K562 (cell line): Measurements from ENCODE around the gene TRIM4. TPM values are rescaled to one million over a fixed set of nuclear protein-coding genes. Genes with fewer than 3 reads are reported as not detected.

Source experiments
- ATAC-seq: fragments of 200-7000 bp; cut with Tn5 transposase; 3 replicates; pipeline ENCODE4 v1.9.1; 2020; ENCODE audit warnings: moderate library complexity
- BruUV-seq: library from RNA; stranded (reverse); fragments of 400-500 nt; replicated peaks from 2 replicates; lab custom pipeline; 2021; lab: Mats Ljungman, UMichigan
- CTCF ChIA-PET: fragments of 300-600 bp; formaldehyde crosslinking; extraction: SDS; loops from one replicate; lab custom pipeline; 2021; ENCODE audit warnings: low intra/inter-chr PET ratio; lab: Yijun Ruan, JAX
- POLR2A ChIA-PET: fragments of 300-600, 350-650 bp; sonication (Branson Sonifier 250); formaldehyde crosslinking; extraction: SDS; loops from one replicate; lab custom pipeline; 2021; ENCODE audit warnings: antibody characterized with exemption, inconsistent platforms; lab: Yijun Ruan, JAX
- DNase-seq, 4 experiments: peaks; one replicate each; pipeline versions ENCODE4 v3.0.0 to v3.0.0-alpha.2; 2011 to 2018; ENCODE audit warnings: low spot score in 3 of 4, mixed read lengths in 3 of 4; ENCODE audit errors: extremely low read depth in 1 of 4
- FAIRE-seq: peaks from 2 replicates; lab custom pipeline; 2011; peaks lifted over from hg19 to GRCh38; lab: Jason Lieb, UNC
- H2AFZ ChIP-seq: 2 replicates; pipeline ENCODE4 v1.6.0; 2011; ENCODE audit warnings: low read depth, low read length, control low read depth, inconsistent platforms
- H3K27ac ChIP-seq: fragments of 200-600 bp; 3 replicates; pipeline ENCODE4 v1.8.0; 2011; ENCODE audit warnings: low read depth, mild to moderate bottlenecking, control low read depth, inconsistent platforms, low read length, moderate library complexity, mixed read lengths; ENCODE audit errors: extremely low read depth
- H3K27me3 ChIP-seq, 2 experiments: fragments of 300-600 bp in 1 of 2; 2 replicates in 1 of 2; 3 replicates in 1 of 2; pipeline versions ENCODE4 v1.6.0 to v1.8.0; 2011; ENCODE audit warnings: inconsistent platforms in 2 of 2, low read length in 2 of 2, mild to moderate bottlenecking in 1 of 2, mixed read lengths in 1 of 2, moderate library complexity in 1 of 2; ENCODE audit not compliant: control insufficient read depth in 2 of 2, insufficient read depth in 2 of 2
- H3K36me3 ChIP-seq: fragments of 300-600 bp; 3 replicates; pipeline ENCODE4 v1.8.0; 2011; ENCODE audit warnings: mild to moderate bottlenecking, low read length, inconsistent platforms; ENCODE audit not compliant: control insufficient read depth, insufficient read depth
- H3K4me1 ChIP-seq, 2 experiments: fragments of 200-600 bp in 1 of 2; replicated peaks in 1 of 2; 2 replicates in 1 of 2; 3 replicates in 1 of 2; pipeline versions ENCODE4 v1.5.1 to v1.8.0; 2011; ENCODE audit warnings: inconsistent platforms in 2 of 2, low read length in 2 of 2, mild to moderate bottlenecking in 1 of 2, mixed read lengths in 1 of 2, moderate library complexity in 1 of 2; ENCODE audit not compliant: control insufficient read depth in 2 of 2, insufficient read depth in 2 of 2
- H3K4me2 ChIP-seq: 2 replicates; pipeline ENCODE4 v1.6.1; 2011; ENCODE audit warnings: low read length, control low read depth, inconsistent platforms, mixed read lengths; ENCODE audit not compliant: insufficient read depth
- H3K4me3 ChIP-seq: fragments of 200-600 bp; sonication (generic), shearing (Covaris generic); 2 replicates; pipeline ENCODE4 v1.5.1; 2016; ENCODE audit warnings: control low read depth, inconsistent platforms
- H3K79me2 ChIP-seq: fragments of 200-600 bp; 3 replicates; pipeline ENCODE4 v1.8.0; 2011; ENCODE audit warnings: low read length, inconsistent platforms; ENCODE audit not compliant: control insufficient read depth, insufficient read depth
- H3K9ac ChIP-seq, 2 experiments: 2 replicates each; pipeline versions ENCODE4 v1.6.0 to v1.6.1; 2011; ENCODE audit warnings: low read depth in 2 of 2, low read length in 2 of 2, control low read depth in 1 of 2, inconsistent platforms in 1 of 2, mild to moderate bottlenecking in 1 of 2, mixed read lengths in 1 of 2; ENCODE audit not compliant: insufficient read depth in 1 of 2
- H3K9me1 ChIP-seq: one replicate; pipeline ENCODE4 v1.6.0; 2011; ENCODE audit warnings: inconsistent platforms, mild to moderate bottlenecking, low read length, moderate library complexity; ENCODE audit not compliant: control insufficient read depth, insufficient read depth
- H3K9me3 ChIP-seq: replicated peaks from 2 replicates; pipeline ENCODE4 v1.5.1; 2011; ENCODE audit warnings: low read depth, low read length, inconsistent platforms; ENCODE audit not compliant: control insufficient read depth, insufficient read depth
- H4K20me1 ChIP-seq: replicated peaks from 2 replicates; pipeline ENCODE4 v1.6.1; 2011; ENCODE audit warnings: low read length, inconsistent platforms, mixed read lengths; ENCODE audit not compliant: control insufficient read depth, insufficient read depth
- RAD21 ChIP-seq, 2 experiments: fragments of 250-450 bp in 1 of 2; fragments of 450-650 bp in 1 of 2; sonication (Bioruptor Pico) in 1 of 2; formaldehyde crosslinking in 1 of 2; IDR thresholded peaks in 1 of 2; conservative IDR thresholded peaks in 1 of 2; 2 replicates each; pipeline versions ENCODE4 v1.4.0 to v1.8.0; 2020 to 2022; ENCODE audit warnings: mild to moderate bottlenecking in 2 of 2, moderate library complexity in 1 of 2
- ZNF707 ChIP-seq: fragments of 250-450 bp; sonication (Bioruptor Pico); conservative IDR thresholded peaks from 2 replicates; pipeline ENCODE4 v1.8.0; 2022; ENCODE audit warnings: inconsistent platforms, mild to moderate bottlenecking, moderate library complexity
- WGBS: fragments of 100-300 bp; shearing (Covaris generic); methylation state at CpG from one replicate; pipeline ENCODE4 v1.1.6; 2016; ENCODE audit warnings: low coverage, mixed read lengths; ENCODE audit not compliant: insufficient coverage; ENCODE audit errors: missing lambda C conversion rate; 5-methylcytosine and 5-hydroxymethylcytosine counted together
- in situ Hi-C: fragments of 300-500 bp; cut with MboI; formaldehyde crosslinking; loops from 4 replicates; pipeline ENCODE4 v1.15.0; 2018; ENCODE audit warnings: inconsistent platforms, mixed read lengths
- intact Hi-C: fragments of 100-400 bp; cut with micrococcal nuclease; formaldehyde crosslinking; loops from 2 replicates; pipeline ENCODE4 v1.14.2; 2022
- polyA plus RNA-seq, 8 experiments: library from polyadenylated mRNA; depleted of rRNA in 4 of 8; stranded (reverse) in 5 of 8; unstranded in 3 of 8; fragments of >200 nt; fragmentation: Nextera tagmentation in 2 of 8; fragmentation: Illumina TruSeq in 1 of 8; extraction: Ambion mirVana in 2 of 8; extraction: Trizol in 1 of 8; gene quantifications; 2 replicates each; pipeline versions ENCODE4 v1.2.1 to v1.2.3, GENCODE V29; 2011 to 2014; ENCODE audit warnings: inconsistent platforms in 1 of 8, missing spikeins in 1 of 8
- total RNA-seq, 7 experiments: library from RNA; depleted of rRNA in 6 of 7; stranded (reverse); fragments of >200 nt in 6 of 7; fragmentation: Illumina TruSeq in 2 of 7; extraction: Trizol in 2 of 7; gene quantifications; 2 replicates each; pipeline versions ENCODE4 v1.2.1 to v1.2.3, GENCODE V29; 2011 to 2021; ENCODE audit warnings: low replicate concordance in 1 of 7
- TF ChIP-seq, protein P1 (sequence below), 3 experiments: IDR thresholded peaks in 2 of 3; conservative IDR thresholded peaks in 1 of 3; 2 replicates each; pipeline ENCODE4 v1.5.1; 2011 to 2012; ENCODE audit warnings: low read length in 3 of 3, mild to moderate bottlenecking in 3 of 3, control low read depth in 2 of 3, improper control_type of control experiment in 1 of 3, inconsistent platforms in 1 of 3, low read depth in 1 of 3, mixed read lengths in 1 of 3, moderate library complexity in 1 of 3; ENCODE audit not compliant: insufficient read depth in 2 of 3

Gene TRIM4
- total and polyA plus RNA-seq, 9 of the 15 experiments (the other 6 are each of a cell fraction or from before 2014, with no cell fraction given): 6.2 to 28.3 (median 22.4) TPM

DNA sequence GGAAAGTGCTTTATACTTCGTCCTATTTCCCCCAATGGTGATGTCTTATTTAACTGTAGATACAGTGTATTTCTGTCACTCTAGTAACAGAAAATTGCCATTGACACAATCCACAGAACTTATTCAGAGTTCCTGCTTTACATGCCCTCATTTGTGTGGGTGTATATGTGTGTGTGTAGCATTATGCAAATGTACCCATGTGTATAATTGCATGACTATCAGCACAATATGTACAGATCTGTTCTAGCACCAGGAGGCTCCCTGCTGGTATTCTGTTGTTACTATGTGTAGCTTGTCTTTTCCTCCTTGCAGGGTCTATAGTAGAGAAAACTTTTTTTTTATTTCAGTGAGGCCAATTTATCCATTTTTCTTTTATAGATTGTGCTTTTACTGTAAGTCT lies 75.0 kb downstream of the TRIM4 start:
- 57% methylated on average over 1 of the region's 1 CpG for WGBS
- H3K27ac ChIP-seq: no peak overlapping the region
- H2AFZ ChIP-seq: peak overlapping the region; percentile 63; the same call in 1 of the 2 replicates
- ChIA-PET POLR2A (interaction anchor here (1.0 kb wide), 1 partner anchor 11 kb away, joined by 5 read pairs; no protein-coding TSS in a partner anchor), CTCF (no interaction called here)
- no peaks in the 10 kb centered on the region for H3K9me1 ChIP-seq
- H3K4me2 ChIP-seq: no peak overlapping the region
- intact Hi-C loops: no loop called here
- no peaks in the 10 kb centered on the region for H3K9me3 ChIP-seq
- TF ChIP-seq, protein P1, sequence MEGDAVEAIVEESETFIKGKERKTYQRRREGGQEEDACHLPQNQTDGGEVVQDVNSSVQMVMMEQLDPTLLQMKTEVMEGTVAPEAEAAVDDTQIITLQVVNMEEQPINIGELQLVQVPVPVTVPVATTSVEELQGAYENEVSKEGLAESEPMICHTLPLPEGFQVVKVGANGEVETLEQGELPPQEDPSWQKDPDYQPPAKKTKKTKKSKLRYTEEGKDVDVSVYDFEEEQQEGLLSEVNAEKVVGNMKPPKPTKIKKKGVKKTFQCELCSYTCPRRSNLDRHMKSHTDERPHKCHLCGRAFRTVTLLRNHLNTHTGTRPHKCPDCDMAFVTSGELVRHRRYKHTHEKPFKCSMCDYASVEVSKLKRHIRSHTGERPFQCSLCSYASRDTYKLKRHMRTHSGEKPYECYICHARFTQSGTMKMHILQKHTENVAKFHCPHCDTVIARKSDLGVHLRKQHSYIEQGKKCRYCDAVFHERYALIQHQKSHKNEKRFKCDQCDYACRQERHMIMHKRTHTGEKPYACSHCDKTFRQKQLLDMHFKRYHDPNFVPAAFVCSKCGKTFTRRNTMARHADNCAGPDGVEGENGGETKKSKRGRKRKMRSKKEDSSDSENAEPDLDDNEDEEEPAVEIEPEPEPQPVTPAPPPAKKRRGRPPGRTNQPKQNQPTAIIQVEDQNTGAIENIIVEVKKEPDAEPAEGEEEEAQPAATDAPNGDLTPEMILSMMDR (IDR thresholded peaks at IDR 0.05 in 2 of 3, conservative IDR thresholded peaks at IDR 0.05 in 1 of 3; ENCODE audit: insufficient read depth in 2 of 3, low read depth in 1 of 3, low read length in 3 of 3): peak in 1 of 3 experiments; percentile 2; a peak in 1 of 6 replicates
- TF ChIP-seq ZNF707: no peak
- 0 out of 4 replicates have a peak, but pooled peaks of 1 of the 2 experiments have one; percentile 21 for TF ChIP-seq RAD21 (CRISPR knock-in tag; conservative IDR thresholded peaks at IDR 0.05 in 1 of 2, IDR thresholded peaks at IDR 0.05 in 1 of 2)
- TF ChIP-seq, all 486 proteins: peak for 2
- no peaks in the 10 kb centered on the region for H4K20me1 ChIP-seq
- H3K9ac ChIP-seq: no peak overlapping the region
- DNase-seq (no peak), ATAC-seq (peak; percentile 60; the same call in 2 of the 3 replicates), FAIRE-seq (no peak)
- H3K4me3 ChIP-seq: no peak overlapping the region
- in situ Hi-C loops: no loop called here
- H3K36me3 ChIP-seq: no peaks in the 10 kb centered on the region
- no peaks in the 10 kb centered on the region for H3K79me2 ChIP-seq
- BruUV-seq: no TSS peak
- peaks cover 0 to 22% of the 10 kb centered on the region in 2 experiments; a peak in 2 of 5 replicates for H3K4me1 ChIP-seq
- H3K27me3 ChIP-seq: no peaks in the 10 kb centered on the region; a peak in 1 of 5 replicates
